T1000 (cell line): ENCODE measurements around the gene SHISA3.
A peak's percentile ranks its signal among the peaks of the same experiment; 100 is the strongest.

ENCODE experiments used
- DNase-seq: peaks from one replicate; lab custom pipeline; 2025; ENCODE audit warnings: mixed read lengths; lab: John Stamatoyannopoulos, UW

The SHISA3 gene

GRCh38 chr4:42391981-42392380, 5.3 kb upstream of the SHISA3 start:
- no peak for DNase-seq

DNA sequence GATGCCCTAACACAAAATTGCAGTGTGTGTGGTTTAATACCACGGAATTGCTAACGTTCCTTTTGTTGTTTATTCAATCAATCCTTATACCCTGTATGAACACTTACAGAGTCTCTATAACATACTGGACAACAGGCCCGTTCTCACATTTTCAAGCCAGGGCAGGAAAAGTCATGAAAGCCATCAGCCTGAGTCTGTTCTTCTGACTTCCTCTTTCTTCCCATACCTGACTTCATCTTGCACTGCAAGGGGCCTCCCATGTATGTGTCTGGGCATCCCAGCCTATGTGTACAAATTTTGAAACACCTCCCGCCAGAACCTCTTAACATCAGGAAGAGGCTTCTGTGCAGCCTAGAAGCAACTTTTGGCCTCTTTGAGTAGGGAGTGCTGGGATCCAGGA, 4.9 kb upstream of the SHISA3 start:
- DNase-seq, result no peak

DNA sequence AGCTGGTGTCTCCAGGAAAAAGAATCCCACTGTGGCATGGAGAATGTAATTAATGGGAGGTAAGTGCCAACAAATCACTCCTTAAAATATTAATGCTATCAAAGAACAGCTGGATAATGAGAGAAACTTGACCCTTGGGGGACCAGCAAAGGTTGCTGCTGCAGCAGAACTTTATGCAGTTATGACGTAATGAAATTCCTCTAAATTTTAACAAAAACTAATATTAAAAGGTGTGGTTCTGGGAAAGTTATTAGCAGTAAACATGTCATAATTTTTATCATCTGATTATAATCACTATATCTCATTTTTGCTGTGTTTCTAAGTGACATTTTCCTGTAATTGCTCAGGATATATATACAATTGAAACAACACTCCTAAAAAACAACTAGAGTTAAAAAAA, 1.7 kb upstream of the SHISA3 start:
- no peak for DNase-seq

GRCh38 chr4:42396361-42396751, 932 bp upstream of the SHISA3 start:
- no peak for DNase-seq

GRCh38 chr4:42397635-42398170, 415 bp downstream of the SHISA3 start:
- peak; percentile 68 for DNase-seq

DNA sequence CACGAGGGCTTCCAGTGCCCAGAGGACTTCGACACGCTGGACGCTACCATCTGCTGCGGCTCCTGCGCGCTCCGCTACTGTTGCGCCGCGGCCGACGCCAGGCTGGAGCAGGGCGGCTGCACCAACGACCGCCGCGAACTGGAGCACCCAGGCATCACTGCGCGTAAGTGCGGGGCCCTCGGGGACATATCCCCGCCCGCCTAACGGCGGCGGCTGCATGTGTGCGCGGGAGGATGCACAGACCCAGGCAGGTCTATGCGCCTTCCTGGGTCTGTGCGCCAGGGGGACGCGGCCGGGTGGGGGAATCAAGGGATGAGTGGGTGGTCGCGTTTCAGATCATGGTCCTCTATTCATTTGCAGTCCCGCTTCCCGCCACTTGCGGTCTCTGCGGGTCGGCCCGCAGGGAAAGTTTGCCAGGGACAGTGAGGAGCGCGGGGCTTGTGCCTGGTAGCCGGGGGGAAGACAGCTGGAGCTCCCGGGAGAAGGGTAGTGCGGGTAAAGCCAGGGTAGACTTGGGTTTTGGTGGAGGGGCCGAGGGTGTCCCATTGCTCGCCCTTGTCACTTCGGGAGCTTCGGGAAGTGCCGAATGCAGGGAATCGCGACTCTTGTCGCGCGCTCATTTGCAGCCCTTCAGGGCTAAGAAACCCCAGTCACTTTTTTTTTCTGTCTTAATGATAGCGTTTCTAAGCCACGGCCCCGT, 1.0 kb downstream of the SHISA3 start:
- DNase-seq, result no peak

- no peak for DNase-seq
Measured at GRCh38 chr4:42398871-42399331, 1.6 kb downstream of the SHISA3 start.

DNA sequence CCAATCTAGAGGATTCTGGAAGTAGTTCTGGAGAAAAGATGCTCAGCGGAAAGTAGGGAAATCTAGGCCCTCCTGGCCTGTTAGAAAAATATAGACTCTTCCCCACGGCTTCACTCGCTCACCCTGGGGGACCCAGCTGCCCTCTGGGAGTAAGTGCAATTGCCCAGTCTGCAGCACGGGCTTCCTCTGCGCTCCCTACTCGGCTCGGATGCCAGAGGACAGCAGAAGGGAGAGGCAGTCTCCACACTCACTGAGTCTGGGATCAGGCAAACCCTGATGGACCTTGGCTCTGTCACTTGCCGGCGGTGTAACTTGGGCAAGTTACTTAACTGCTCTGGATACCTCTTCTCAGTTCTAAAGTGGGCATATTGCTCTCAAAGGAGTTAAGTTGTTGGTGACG, 2.1 kb downstream of the SHISA3 start:
- DNase-seq, result no peak

GRCh38 chr4:42401171-42401570, 3.9 kb downstream of the SHISA3 start:
- no peak for DNase-seq

GRCh38 chr4:42404001-42404400, 6.7 kb downstream of the SHISA3 start:
- DNase-seq, result no peak

DNA sequence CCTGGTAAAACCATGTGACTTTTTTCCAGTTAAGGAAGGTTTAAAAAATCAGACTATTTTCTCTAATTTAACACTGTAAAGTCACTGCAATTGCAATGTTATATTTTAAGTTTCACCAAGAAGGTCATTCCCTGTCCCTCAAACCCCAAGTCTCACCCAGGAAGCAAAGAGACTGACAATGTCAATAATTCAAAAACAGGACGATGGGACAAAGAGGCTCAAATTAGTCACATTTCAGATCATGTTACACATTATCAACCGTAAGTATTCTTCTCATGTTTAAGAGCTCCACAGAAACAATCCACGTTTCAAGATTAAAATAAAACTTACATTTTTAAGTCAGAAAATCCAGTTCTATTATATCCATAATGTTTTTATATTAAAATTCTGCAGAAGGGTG, 13.2 kb downstream of the SHISA3 start:
- DNase-seq, result no peak

DNA sequence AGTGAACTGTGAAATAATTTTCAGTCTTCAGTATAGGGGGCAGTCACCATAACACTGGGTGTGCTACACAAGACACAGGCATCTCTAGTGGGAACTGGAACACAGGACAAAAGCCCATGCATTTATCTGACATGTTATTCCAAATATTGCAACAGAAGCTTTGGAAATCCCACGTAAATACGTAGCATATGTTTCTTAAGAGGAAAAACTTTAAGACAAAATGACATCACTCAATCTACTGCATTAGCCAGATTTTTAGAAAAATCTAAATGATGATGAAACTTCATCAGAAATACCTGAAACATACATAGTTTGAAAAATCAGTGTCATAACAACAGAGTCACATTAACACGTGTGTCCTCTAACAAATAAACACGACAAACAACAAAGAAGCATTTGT, 14.5 kb downstream of the SHISA3 start:
- DNase-seq, result no peak

- DNase-seq, result no peak
Measured at GRCh38 chr4:42412251-42412650, 15.0 kb downstream of the SHISA3 start.

- DNase-seq, result no peak
Measured at GRCh38 chr4:42415281-42415680, 18.0 kb downstream of the SHISA3 start.

DNA sequence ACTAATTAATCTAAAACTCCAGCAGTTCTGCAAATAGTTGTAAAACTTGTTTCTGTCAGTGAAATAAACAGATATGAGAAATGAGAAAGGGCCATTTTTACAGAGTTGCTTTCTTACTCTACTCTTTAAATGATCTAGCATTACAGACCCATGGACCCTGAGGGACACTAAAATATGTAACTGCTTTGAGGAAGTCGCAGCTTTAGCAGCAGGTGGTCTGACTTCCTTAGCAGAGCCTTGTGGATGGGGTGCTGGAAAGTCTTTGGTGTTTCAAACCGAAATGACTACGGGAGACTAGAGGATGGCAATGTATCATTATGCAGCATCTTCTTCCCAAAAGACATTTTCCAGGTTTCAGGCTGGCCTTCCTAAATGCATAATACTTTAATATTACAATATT, 18.7 kb downstream of the SHISA3 start:
- DNase-seq, result no peak

DNA sequence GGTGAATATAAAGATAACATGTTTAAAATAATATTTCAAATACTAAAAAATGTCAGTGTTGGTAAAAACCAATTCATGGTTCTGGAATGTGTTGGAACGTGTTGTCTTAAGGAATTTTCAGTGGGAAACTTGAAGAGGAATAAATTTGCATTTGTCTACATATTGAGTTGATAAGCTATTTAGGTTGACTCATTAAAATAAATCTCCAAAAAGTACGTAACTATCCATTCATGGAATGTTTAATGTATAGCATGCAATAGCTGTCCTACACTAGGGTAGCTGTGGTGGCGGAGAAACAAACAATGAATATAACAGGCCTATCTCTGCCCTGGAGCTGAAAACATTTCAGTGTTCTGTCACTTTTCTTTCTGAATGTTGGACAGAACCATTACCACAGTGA, 20.3 kb downstream of the SHISA3 start:
- DNase-seq, result no peak

DNA sequence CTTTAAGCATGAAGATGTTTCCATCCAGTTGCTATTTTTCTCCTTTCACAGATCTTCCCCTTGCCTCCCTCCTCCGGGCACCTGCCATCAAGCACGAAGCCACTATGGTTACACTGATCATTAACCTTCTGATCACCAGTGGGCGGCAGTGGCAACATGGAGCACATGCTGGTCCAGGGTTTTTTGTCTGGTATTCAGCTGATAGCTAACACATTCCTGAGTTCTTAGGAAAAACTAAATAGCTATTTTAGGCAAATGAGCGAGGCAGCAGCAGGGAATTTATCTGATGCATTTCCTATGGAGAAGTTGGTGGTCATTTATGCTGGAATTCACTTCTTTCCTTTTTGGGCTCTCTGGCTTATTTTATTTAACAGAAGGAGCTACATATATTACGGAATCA, 22.9 kb downstream of the SHISA3 start:
- DNase-seq, result no peak

GRCh38 chr4:42425146-42426065, 28.1 kb downstream of the SHISA3 start:
- DNase-seq, result no peak

DNA sequence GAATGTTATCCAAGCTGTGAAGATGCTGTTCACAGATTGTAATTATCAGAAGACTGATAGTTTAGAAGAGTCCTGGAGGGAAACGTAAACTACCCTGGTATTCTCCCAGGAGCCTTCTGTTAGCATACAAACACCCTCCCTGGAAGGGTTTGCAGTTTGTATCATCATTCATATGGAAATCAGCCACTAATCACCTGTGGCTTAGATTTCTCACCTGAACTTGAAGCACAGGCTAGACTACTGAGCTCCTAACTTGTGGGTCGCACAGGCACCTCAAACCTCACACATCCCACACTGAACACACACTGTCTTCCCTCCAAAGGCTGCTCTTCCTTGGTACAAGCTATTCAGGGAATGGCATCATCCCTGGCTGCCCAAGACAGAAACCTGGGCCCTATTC, 30.7 kb downstream of the SHISA3 start:
- DNase-seq, result no peak

DNA sequence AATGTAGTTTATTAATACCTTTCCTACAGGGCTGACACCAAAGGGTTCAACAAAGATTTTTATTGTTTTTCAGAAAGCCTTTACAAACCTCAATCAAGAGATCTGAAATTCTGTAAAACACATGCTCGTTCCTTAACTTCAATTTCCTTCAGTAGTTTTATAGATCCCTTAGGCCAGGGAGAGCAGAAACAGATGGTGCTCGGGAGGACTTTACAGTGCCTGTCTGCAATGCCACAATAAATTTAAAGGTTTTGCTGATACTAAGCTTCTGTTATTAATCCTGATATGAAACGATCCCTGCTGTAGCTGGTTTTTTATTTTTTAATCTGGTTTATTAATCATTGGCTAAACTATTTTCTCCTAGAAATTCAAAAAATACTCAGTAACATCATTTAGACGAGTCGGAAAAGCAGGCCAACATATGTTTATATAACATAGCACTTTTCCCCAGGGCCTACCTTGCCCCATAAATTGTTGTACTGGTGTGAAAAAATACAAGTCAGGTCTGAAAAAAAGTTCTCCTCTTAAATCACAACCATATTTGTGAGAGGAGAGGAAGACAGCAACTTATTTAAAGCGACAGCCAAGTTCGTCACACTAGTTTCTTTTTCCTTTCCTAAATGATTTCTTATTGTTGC, 39.8 kb downstream of the SHISA3 start:
- no peak for DNase-seq

GRCh38 chr4:42440083-42440482, 42.8 kb downstream of the SHISA3 start:
- DNase-seq, result no peak

- no peak for DNase-seq
Measured at GRCh38 chr4:42442601-42443000, 45.3 kb downstream of the SHISA3 start.

DNA sequence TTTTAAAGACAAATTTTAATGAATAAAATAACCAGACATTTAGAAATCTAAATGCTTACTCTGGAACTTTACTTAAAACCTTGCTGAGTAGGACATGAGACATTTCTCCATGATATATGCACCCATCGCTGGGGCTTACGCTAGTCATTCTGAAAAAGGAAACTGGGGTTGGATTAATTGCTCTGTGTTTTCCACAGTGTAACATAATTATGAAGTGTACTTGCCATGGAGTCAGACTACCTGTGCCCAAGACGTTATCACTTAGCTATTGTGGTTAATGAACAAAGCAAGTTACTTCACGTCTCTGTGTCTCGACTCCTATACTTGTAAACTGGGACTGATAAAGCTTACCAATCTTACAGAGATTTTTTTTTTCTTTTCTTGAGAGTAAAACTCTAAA, 47.8 kb downstream of the SHISA3 start:
- DNase-seq, result no peak
